Activated T-helper 1 cell treated with Interleukin-2 at 50 U/mL for 16 hours (primary cell): ENCODE results near the gene MYO15A.
"Not testable (repeated sequence)": the region's sequence is repeated elsewhere in the genome, so short reads cannot be mapped to it uniquely, and the experiment has no call there.

ENCODE experiments used
- DNase-seq: peaks from one replicate; pipeline ENCODE4 v3.0.0-alpha.2; 2020; ENCODE audit warnings: low read depth

MYO15A gene

GRCh38 chr17:18185832-18186626 lies 77.5 kb downstream of the MYO15A start:
- DNase-seq = no peak

GRCh38 chr17:18186627-18186982 lies 78.0 kb downstream of the MYO15A start:
- no peak for DNase-seq

- DNase-seq = no peak
Measured at GRCh38 chr17:18187226-18187625, 78.7 kb downstream of the MYO15A start.

GRCh38 chr17:18187821-18188761 lies 79.5 kb downstream of the MYO15A start:
- no peak for DNase-seq

GRCh38 chr17:18190628-18191235 lies 82.2 kb downstream of the MYO15A start:
- no peak for DNase-seq

GRCh38 chr17:18191236-18191667 lies 82.7 kb downstream of the MYO15A start:
- DNase-seq = no peak

- no peak for DNase-seq
Measured at GRCh38 chr17:18191967-18192366, 83.4 kb downstream of the MYO15A start.

GRCh38 chr17:18194394-18194793 lies 85.8 kb downstream of the MYO15A start:
- no peak for DNase-seq

GRCh38 chr17:18194804-18195203 lies 86.2 kb downstream of the MYO15A start:
- DNase-seq = no peak

GRCh38 chr17:18195246-18195645 lies 86.7 kb downstream of the MYO15A start:
- no peak for DNase-seq

- no peak for DNase-seq
Measured at GRCh38 chr17:18197535-18198194, 89.1 kb downstream of the MYO15A start.

GRCh38 chr17:18198530-18198929 lies 90.0 kb downstream of the MYO15A start:
- DNase-seq = no peak

GRCh38 chr17:18201108-18201507 lies 92.6 kb downstream of the MYO15A start:
- DNase-seq = no peak

- DNase-seq = no peak
Measured at GRCh38 chr17:18203308-18203707, 94.8 kb downstream of the MYO15A start.

GRCh38 chr17:18205861-18206260 lies 97.3 kb downstream of the MYO15A start:
- DNase-seq = no peak

- no peak for DNase-seq
Measured at GRCh38 chr17:18206962-18207361, 98.4 kb downstream of the MYO15A start.

- DNase-seq = no peak
Measured at GRCh38 chr17:18208092-18208491, 99.5 kb downstream of the MYO15A start.

GRCh38 chr17:18213666-18214270 lies 105.2 kb downstream of the MYO15A start:
- no peak for DNase-seq

GRCh38 chr17:18216906-18217305 lies 108.3 kb downstream of the MYO15A start:
- DNase-seq = not testable (repeated sequence)

GRCh38 chr17:18217412-18218015 lies 109.0 kb downstream of the MYO15A start:
- peak; percentile 46 for DNase-seq

- no peak for DNase-seq
Measured at GRCh38 chr17:18218756-18219415, 110.3 kb downstream of the MYO15A start.
